ENCODE results near the gene FAIM2. TPM values are rescaled to one million over a fixed set of nuclear protein-coding genes. Genes with fewer than 3 reads are reported as not detected.

FAIM2 gene
- total RNA-seq, 1 experiment from 2014 or later: 0.18 TPM

- intact Hi-C loops (cut with micrococcal nuclease): no loop called here
- Histone ChIP-seq H3K9me2 (replicated peaks; ENCODE audit: low read length) (no peaks in the 10 kb centered on the region), H3K4me1 (ENCODE audit: insufficient read depth, low read length) (peaks cover 16% of the 10 kb centered on the region), H3K27ac (ENCODE audit: low read length) (no peak overlapping the region), H3K9me3 (ENCODE audit: low read length) (no peaks in the 10 kb centered on the region), H3K79me2 (ENCODE audit: low read length) (no peaks in the 10 kb centered on the region), H4K20me1 (ENCODE audit: low read length) (no peaks in the 10 kb centered on the region), H3F3A (ENCODE audit: low read length, unreplicated experiment) (no peaks in the 10 kb centered on the region), H3K4me3 (ENCODE audit: low read length) (no peak overlapping the region), H2AFZ (ENCODE audit: low read length) (no peak overlapping the region), H3K27me3 (ENCODE audit: low read length) (no peaks in the 10 kb centered on the region), H3K36me3 (ENCODE audit: low read depth, low read length) (no peaks in the 10 kb centered on the region), H3K9ac (ENCODE audit: low read length) (no peak overlapping the region), H3K4me2 (ENCODE audit: low read length) (no peak overlapping the region)
- ATAC-seq (no peak), DNase-seq (no peak)
- TF ChIP-seq EZH2 (IDR thresholded peaks at IDR 0.05; ENCODE audit: low read length, unreplicated experiment) (no peak), EZH2phosphoT487 (IDR thresholded peaks at IDR 0.05; ENCODE audit: borderline replicate concordance, low read length) (no peak), CTCF (conservative IDR thresholded peaks at IDR 0.05; ENCODE audit: low read depth, low read length) (no peak)
- BruUV-seq (replicated peaks): no TSS peak
- CTCF ChIA-PET: interaction anchor here (0.5 kb wide), 1 partner anchor 146 kb away, joined by 5 read pairs; the partner anchor contains the start of gene TMBIM6
- POLR2A ChIA-PET (ENCODE audit: unreplicated experiment): interaction anchor here (0.6 kb wide), 1 partner anchor 482 kb away, joined by 6 read pairs; no protein-coding TSS in a partner anchor
These were observed 16.6 kb downstream of the FAIM2 start for GRCh38 chr12:49887091-49887490.

DNA sequence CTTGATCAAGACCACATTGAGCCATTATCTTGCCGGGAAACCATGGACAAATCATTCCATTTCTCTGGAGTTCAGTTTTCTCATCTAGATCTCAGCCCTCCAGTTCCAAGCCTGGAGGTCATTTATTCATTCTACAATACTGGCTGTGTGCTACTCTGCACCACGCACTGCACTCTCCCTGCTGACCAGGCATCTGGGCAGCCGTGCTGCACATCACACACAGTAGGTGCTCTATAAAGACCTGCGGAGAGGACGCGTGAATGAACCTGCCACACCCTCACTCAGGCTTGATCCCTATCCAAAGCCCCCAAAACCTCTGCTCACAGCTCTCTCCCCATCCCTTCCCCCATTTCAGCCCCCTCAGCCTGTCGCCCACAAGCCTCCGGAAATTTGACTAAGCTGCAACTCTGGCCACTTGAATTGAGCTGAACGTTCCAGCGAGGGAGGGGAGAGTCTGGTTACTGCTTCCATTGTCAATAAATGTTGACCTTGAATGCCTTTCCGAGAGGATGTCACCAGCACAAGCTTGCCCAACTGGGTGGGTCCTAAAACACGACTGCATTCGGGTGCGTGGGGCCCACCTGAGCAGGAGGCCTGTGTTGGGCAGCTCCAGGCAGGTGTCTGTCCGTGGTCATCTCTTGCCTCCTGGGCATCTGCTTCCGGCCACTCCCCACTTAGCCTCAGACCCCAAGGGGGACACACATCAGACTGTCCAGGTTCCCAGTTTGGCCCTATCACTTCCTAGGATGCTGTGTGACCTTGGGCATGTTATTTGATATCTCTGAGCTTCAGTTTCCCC is 17.8 kb downstream of the FAIM2 start:
- Histone ChIP-seq H3K4me2 (ENCODE audit: low read length) (no peak overlapping the region), H3K36me3 (ENCODE audit: low read depth, low read length) (no peaks in the 10 kb centered on the region), H3K9ac (ENCODE audit: low read length) (no peak overlapping the region), H3K4me3 (ENCODE audit: low read length) (no peak overlapping the region), H3F3A (ENCODE audit: low read length, unreplicated experiment) (no peaks in the 10 kb centered on the region), H3K27ac (ENCODE audit: low read length) (no peak overlapping the region), H3K27me3 (ENCODE audit: low read length) (no peaks in the 10 kb centered on the region), H3K9me3 (ENCODE audit: low read length) (no peaks in the 10 kb centered on the region), H2AFZ (ENCODE audit: low read length) (no peak overlapping the region), H3K9me2 (replicated peaks; ENCODE audit: low read length) (no peaks in the 10 kb centered on the region), H3K79me2 (ENCODE audit: low read length) (no peaks in the 10 kb centered on the region), H4K20me1 (ENCODE audit: low read length) (no peaks in the 10 kb centered on the region), H3K4me1 (ENCODE audit: insufficient read depth, low read length) (peaks cover 16% of the 10 kb centered on the region)
- DNase-seq: no peak
- ChIA-PET CTCF (no interaction called here), POLR2A (ENCODE audit: unreplicated experiment) (no interaction called here)
- no peak for ATAC-seq
- intact Hi-C loops (cut with micrococcal nuclease): no loop called here
- TF ChIP-seq EZH2phosphoT487 (IDR thresholded peaks at IDR 0.05; ENCODE audit: borderline replicate concordance, low read length) (no peak), EZH2 (IDR thresholded peaks at IDR 0.05; ENCODE audit: low read length, unreplicated experiment) (no peak), CTCF (conservative IDR thresholded peaks at IDR 0.05; ENCODE audit: low read depth, low read length) (no peak)
- BruUV-seq (replicated peaks): no TSS peak

GRCh38 chr12:49885118-49885517 is 18.6 kb downstream of the FAIM2 start:
- ChIA-PET CTCF (no interaction called here), POLR2A (ENCODE audit: unreplicated experiment) (no interaction called here)
- Histone ChIP-seq H4K20me1 (ENCODE audit: low read length) (no peaks in the 10 kb centered on the region), H3K9me2 (replicated peaks; ENCODE audit: low read length) (no peaks in the 10 kb centered on the region), H3K4me3 (ENCODE audit: low read length) (no peak overlapping the region), H3K27ac (ENCODE audit: low read length) (no peak overlapping the region), H3K36me3 (ENCODE audit: low read depth, low read length) (no peaks in the 10 kb centered on the region), H2AFZ (ENCODE audit: low read length) (no peak overlapping the region), H3K4me2 (ENCODE audit: low read length) (no peak overlapping the region), H3K9me3 (ENCODE audit: low read length) (no peaks in the 10 kb centered on the region), H3K79me2 (ENCODE audit: low read length) (no peaks in the 10 kb centered on the region), H3K27me3 (ENCODE audit: low read length) (no peaks in the 10 kb centered on the region), H3F3A (ENCODE audit: low read length, unreplicated experiment) (no peaks in the 10 kb centered on the region), H3K4me1 (ENCODE audit: insufficient read depth, low read length) (peaks cover 16% of the 10 kb centered on the region), H3K9ac (ENCODE audit: low read length) (no peak overlapping the region)
- no TSS peak for BruUV-seq (replicated peaks)
- DNase-seq (no peak), ATAC-seq (no peak)
- TF ChIP-seq CTCF (conservative IDR thresholded peaks at IDR 0.05; ENCODE audit: low read depth, low read length) (no peak), EZH2 (IDR thresholded peaks at IDR 0.05; ENCODE audit: low read length, unreplicated experiment) (no peak), EZH2phosphoT487 (IDR thresholded peaks at IDR 0.05; ENCODE audit: borderline replicate concordance, low read length) (no peak)
- intact Hi-C loops (cut with micrococcal nuclease): no loop called here

Data from PC-3 (cell line).